Gastrocnemius medialis (tissue), 4 donors: ENCODE results near the gene FRK. TPM values are rescaled to one million over a fixed set of nuclear protein-coding genes. Genes with fewer than 3 reads are reported as not detected.
"Not testable (repeated sequence)": the region's sequence is repeated elsewhere in the genome, so short reads cannot be mapped to it uniquely, and the experiment has no call there.

Experiments used
- ATAC-seq, 2 donors: fragments of 150-250 bp; one replicate each; pipeline ENCODE4 v1.9.1; 2016
- DNase-seq, 2 donors: peaks; one replicate each; pipeline ENCODE4 v3.0.0-alpha.2; 2019
- H3K27ac ChIP-seq, 4 donors: fragments of 200-600 bp; sonication (generic); 1 replicate in 1 of 4; 2 replicates in 3 of 4; pipeline ENCODE4 v1.5.1; 2016 to 2018; ENCODE audit warnings: mild to moderate bottlenecking in 2 of 4, moderate library complexity in 1 of 4
- H3K27me3 ChIP-seq, 3 donors: fragments of 200-600 bp; sonication (generic) in 2 of 3; 1 replicate in 1 of 3; 2 replicates in 2 of 3; pipeline versions ENCODE4 v1.5.1 to v1.6.0; 2016 to 2019; ENCODE audit warnings: mild to moderate bottlenecking in 1 of 3, moderate library complexity in 1 of 3
- H3K36me3 ChIP-seq, 2 donors: fragments of 200-600 bp; sonication (generic) in 1 of 2; one replicate each; pipeline ENCODE4 v1.5.1; 2017 to 2018
- H3K4me1 ChIP-seq, 2 donors: fragments of 200-600 bp; sonication (generic) in 1 of 2; one replicate each; pipeline ENCODE4 v1.5.1; 2016 to 2017; ENCODE audit warnings: mild to moderate bottlenecking in 2 of 2
- H3K4me3 ChIP-seq, 4 donors: fragments of 200-600 bp; sonication (generic) in 3 of 4; 1 replicate in 1 of 4; 2 replicates in 3 of 4; pipeline ENCODE4 v1.5.1; 2016 to 2019; ENCODE audit warnings: mild to moderate bottlenecking in 2 of 4
- H3K9me3 ChIP-seq, 3 donors: fragments of 200-600 bp; sonication (generic) in 2 of 3; 1 replicate in 1 of 3; 2 replicates in 2 of 3; pipeline ENCODE4 v1.5.1; 2016 to 2019
- CTCF ChIP-seq, 5 experiments: fragments of 450-650 bp in 3 of 5; fragments of 200-600 bp in 2 of 5; sonication (generic) in 2 of 5; IDR thresholded peaks in 4 of 5; conservative IDR thresholded peaks in 1 of 5; 1 replicate in 4 of 5; 2 replicates in 1 of 5; pipeline ENCODE4 v1.5.1; 2016 to 2019; ENCODE audit warnings: antibody characterized with exemption in 5 of 5, mild to moderate bottlenecking in 3 of 5, moderate library complexity in 3 of 5
- POLR2A ChIP-seq, 2 donors: fragments of 450-650 bp; IDR thresholded peaks; one replicate each; pipeline ENCODE4 v1.6.1; 2017; ENCODE audit warnings: antibody characterized with exemption in 2 of 2, mild to moderate bottlenecking in 2 of 2, moderate library complexity in 2 of 2
- in situ Hi-C, 4 donors: fragments of 200-750 bp; cut with MboI; loops; one replicate each; pipeline versions ENCODE4 v1.15.0 to v1.8.0; 2017; ENCODE audit warnings: low sequenced_read_pairs in 4 of 4
- intact Hi-C: fragments of 100-400 bp; cut with DNase I; formaldehyde crosslinking; loops from one replicate; pipeline ENCODE4 v1.15.1; 2023; ENCODE audit warnings: low total_unique reads
- total RNA-seq, 4 donors: library from RNA; depleted of rRNA; stranded (reverse); fragments of >200 nt; gene quantifications; one replicate each; pipeline versions ENCODE4 v1.1.0 to v1.2.3, GENCODE V29; 2016

Gene FRK
- total RNA-seq, 4 donors from 2014 or later: 1.3 to 4.8 (median 1.7) TPM

DNA sequence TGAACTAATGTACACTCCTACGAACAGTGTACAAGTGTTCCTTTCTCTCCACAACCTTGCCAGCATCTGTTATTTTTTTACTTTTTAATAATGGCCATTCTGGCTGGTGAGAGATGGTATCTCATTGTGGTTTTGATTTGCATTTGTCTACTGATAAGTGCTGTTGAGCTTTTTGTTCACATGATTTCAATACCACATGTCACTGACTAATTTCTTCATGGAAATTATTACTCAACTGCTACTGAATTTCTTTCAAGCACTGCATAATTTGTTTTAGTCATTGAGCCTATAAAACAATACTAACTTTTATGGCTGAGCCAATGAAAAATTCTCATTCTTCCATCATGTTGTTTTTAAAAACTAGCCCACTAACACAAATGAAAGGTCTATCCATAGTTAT, 115.4 kb downstream of the FRK start:
- in situ Hi-C loops: no loop called here
- Histone ChIP-seq H3K4me3 (no peak overlapping the region), H3K4me1 (no peaks in the 10 kb centered on the region), H3K9me3 (no peaks in the 10 kb centered on the region), H3K36me3 (peaks cover 0 to 19% of the 10 kb centered on the region in 2 donors), H3K27me3 (no peaks in the 10 kb centered on the region), H3K27ac (no peak overlapping the region)
- intact Hi-C loops: no loop called here
- DNase-seq (no peak), ATAC-seq (no peak)
- TF ChIP-seq CTCF (IDR thresholded peaks at IDR 0.05 in 4 of 5, conservative IDR thresholded peaks at IDR 0.05 in 1 of 5) (no peak), POLR2A (IDR thresholded peaks at IDR 0.05) (no peak)

- DNase-seq, H3K4me1 ChIP-seq, in situ Hi-C loops, H3K27me3 ChIP-seq, H3K9me3 ChIP-seq, H3K4me3 ChIP-seq, H3K27ac ChIP-seq, intact Hi-C loops, ATAC-seq: not testable (repeated sequence)
- peaks cover 0 to 23% of the 10 kb centered on the region in 2 donors for H3K36me3 ChIP-seq
Observed at GRCh38 chr6:115944829-115945228, 115.9 kb downstream of the FRK start.

DNA sequence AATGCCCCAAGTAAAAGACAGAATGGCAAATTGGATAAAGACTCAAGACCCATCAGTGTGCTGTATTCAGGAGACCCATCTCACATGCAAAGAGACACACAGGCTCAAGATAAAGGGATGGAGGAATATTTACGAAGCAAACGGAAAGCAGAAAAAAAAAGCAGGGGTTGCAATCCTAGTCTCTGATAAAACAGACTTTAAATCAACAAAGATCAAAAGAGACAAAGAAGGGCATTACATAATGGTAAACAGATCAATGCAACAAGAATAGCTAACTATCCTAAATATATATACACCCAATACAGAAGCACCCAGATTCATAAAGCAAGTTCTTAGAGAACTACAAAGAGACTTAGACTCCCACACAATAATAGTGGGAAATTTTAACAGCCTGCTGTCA, 123.2 kb downstream of the FRK start:
- intact Hi-C loops, H3K27ac ChIP-seq, in situ Hi-C loops, H3K27me3 ChIP-seq, ATAC-seq, H3K4me1 ChIP-seq, H3K9me3 ChIP-seq, DNase-seq, H3K4me3 ChIP-seq: not testable (repeated sequence)
- peaks cover 0 to 16% of the 10 kb centered on the region in 2 donors for H3K36me3 ChIP-seq

DNA sequence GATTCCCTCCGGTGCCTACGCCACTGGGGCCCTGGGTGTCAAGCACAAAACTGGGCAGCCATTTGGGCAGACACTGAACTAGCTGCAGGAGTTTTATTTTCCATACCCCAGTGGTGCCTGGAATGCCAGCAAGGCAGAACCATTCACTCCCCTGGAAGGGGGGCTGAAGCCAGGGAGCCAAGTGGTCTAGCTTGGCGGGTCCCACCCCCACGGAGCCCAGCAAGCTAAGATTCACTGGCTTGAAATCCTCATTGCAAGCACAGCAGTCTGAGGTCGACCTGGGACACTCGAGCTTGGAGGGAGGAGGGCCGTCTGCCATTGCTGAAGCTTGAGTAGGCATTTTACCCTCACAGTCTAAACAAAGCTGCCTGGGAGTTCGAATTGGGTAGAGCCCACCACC, 125.3 kb downstream of the FRK start:
- TF ChIP-seq CTCF (IDR thresholded peaks at IDR 0.05 in 4 of 5, conservative IDR thresholded peaks at IDR 0.05 in 1 of 5): no peak
- TF ChIP-seq POLR2A (IDR thresholded peaks at IDR 0.05): no peak
- H3K27me3 ChIP-seq: no peaks in the 10 kb centered on the region
- no peaks in the 10 kb centered on the region for H3K9me3 ChIP-seq
- no peak for DNase-seq
- no peaks in the 10 kb centered on the region for H3K4me1 ChIP-seq
- H3K36me3 ChIP-seq: peaks cover 0 to 6% of the 10 kb centered on the region in 2 donors
- H3K27ac ChIP-seq: no peak overlapping the region
- no peak for ATAC-seq
- intact Hi-C loops (no loop called here), in situ Hi-C loops (no loop called here)
- H3K4me3 ChIP-seq: no peak overlapping the region

DNA sequence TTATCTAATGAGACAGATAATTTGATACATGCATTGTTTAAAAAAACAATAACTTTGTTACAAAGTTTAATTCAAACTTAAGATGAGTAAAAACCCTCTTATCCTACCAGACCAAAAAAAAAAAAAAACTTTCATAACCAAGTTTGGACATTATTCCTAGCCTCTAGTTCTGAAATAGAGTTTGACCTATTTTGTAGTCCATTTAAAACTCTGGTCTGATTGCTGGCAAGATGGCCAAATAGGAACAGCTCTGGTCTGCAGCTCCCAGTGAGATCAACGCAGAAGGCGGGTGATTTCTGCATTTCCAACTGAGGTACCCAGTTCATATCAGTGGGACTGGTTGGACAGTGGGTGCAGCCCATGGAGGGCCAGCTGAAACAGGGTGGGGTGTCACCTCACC, 125.9 kb downstream of the FRK start:
- TF ChIP-seq POLR2A (IDR thresholded peaks at IDR 0.05): no peak
- Histone ChIP-seq H3K4me1 (no peaks in the 10 kb centered on the region), H3K27me3 (no peaks in the 10 kb centered on the region), H3K4me3 (no peak overlapping the region), H3K9me3 (no peaks in the 10 kb centered on the region), H3K36me3 (peaks cover 0 to under 1% of the 10 kb centered on the region in 2 donors), H3K27ac (no peak overlapping the region)
- ATAC-seq: no peak
- in situ Hi-C loops: no loop called here
- DNase-seq: no peak
- intact Hi-C loops: no loop called here

DNA sequence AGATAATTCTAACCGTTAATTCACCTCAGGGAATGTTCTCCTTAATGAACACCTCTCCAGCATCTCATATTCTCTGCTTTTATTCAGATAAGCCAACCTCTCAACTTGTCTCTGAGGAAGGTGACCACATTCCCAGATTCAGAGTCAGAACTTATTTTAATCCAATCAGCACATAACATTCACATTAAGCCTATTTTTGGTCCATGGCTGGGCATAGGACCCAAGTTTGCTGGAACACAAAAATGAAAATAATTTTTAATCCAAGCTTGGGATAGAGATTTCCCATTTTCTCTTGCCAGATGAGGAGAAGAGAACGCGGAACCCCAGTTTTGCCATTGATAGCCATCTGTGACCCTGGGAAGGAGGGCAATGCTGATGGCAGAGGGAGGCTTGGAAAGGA, 126.5 kb downstream of the FRK start:
- intact Hi-C loops: no loop called here
- TF ChIP-seq POLR2A (IDR thresholded peaks at IDR 0.05): no peak
- TF ChIP-seq CTCF (IDR thresholded peaks at IDR 0.05 in 4 of 5, conservative IDR thresholded peaks at IDR 0.05 in 1 of 5): no peak
- DNase-seq (no peak), ATAC-seq (no peak)
- Histone ChIP-seq H3K27me3 (no peaks in the 10 kb centered on the region), H3K9me3 (no peaks in the 10 kb centered on the region), H3K4me3 (no peak overlapping the region), H3K27ac (no peak overlapping the region), H3K36me3 (no peaks in the 10 kb centered on the region), H3K4me1 (no peaks in the 10 kb centered on the region)
- in situ Hi-C loops: no loop called here
